HepG2 (cell line): ENCODE results near the gene PISD. TPM values are rescaled to one million over a fixed set of nuclear protein-coding genes. Genes with fewer than 3 reads are reported as not detected.

Source experiments
- AGO1 ChIP-seq: fragments of 200-400 bp; formaldehyde crosslinking; IDR thresholded peaks from 2 replicates; pipeline ENCODE4 v1.6.1; 2017; ENCODE audit warnings: mild to moderate bottlenecking, low read depth, low read length, moderate library complexity; ENCODE audit not compliant: poor library complexity, severe bottlenecking
- CBFB ChIP-seq: sonication (generic); formaldehyde crosslinking; IDR thresholded peaks from 2 replicates; pipeline ENCODE4 v1.4.0; 2020; ENCODE audit warnings: missing genetic modification reagents
- CBX5 ChIP-seq: sonication (generic); formaldehyde crosslinking; IDR thresholded peaks from 2 replicates; pipeline ENCODE4 v1.4.0; 2020; ENCODE audit warnings: missing genetic modification reagents, borderline replicate concordance
- CCDC6 ChIP-seq: sonication (generic); formaldehyde crosslinking; IDR thresholded peaks from 2 replicates; pipeline ENCODE4 v1.8.1; 2022; ENCODE audit warnings: mild to moderate bottlenecking, missing genetic modification reagents, moderate library complexity
- ETV5 ChIP-seq: IDR thresholded peaks from 2 replicates; pipeline ENCODE4 v1.6.1; 2018; ENCODE audit warnings: missing biosample characterization, missing genetic modification reagents, inconsistent platforms, borderline replicate concordance
- FOXA1 ChIP-seq, 2 experiments: fragments of 450-650 bp in 1 of 2; sonication (generic) in 1 of 2; formaldehyde crosslinking in 1 of 2; IDR thresholded peaks; 2 replicates each; pipeline versions ENCODE4 v1.4.0 to v1.6.1; 2016 to 2020; ENCODE audit warnings: missing genetic modification reagents in 1 of 2
- HNRNPH1 ChIP-seq: fragments of 200-400 bp; formaldehyde crosslinking; optimal IDR thresholded peaks from 2 replicates; pipeline ENCODE3; 2017; ENCODE audit warnings: mild to moderate bottlenecking, low read depth, low read length
- JDP2 ChIP-seq: sonication (generic); formaldehyde crosslinking; IDR thresholded peaks from 2 replicates; pipeline ENCODE4 v1.8.1; 2022; ENCODE audit warnings: missing genetic modification reagents, borderline replicate concordance
- NFYC ChIP-seq: IDR thresholded peaks from 2 replicates; pipeline ENCODE4 v1.6.1; 2016; ENCODE audit warnings: missing genetic modification reagents, missing compliant biosample characterization
- SMYD3 ChIP-seq: sonication (generic); formaldehyde crosslinking; IDR thresholded peaks from 2 replicates; pipeline ENCODE4 v1.8.1; 2023; ENCODE audit warnings: mild to moderate bottlenecking, missing genetic modification reagents
- SRY ChIP-seq: sonication (generic); formaldehyde crosslinking; IDR thresholded peaks from 2 replicates; pipeline ENCODE4 v1.8.0; 2022; ENCODE audit warnings: mild to moderate bottlenecking, missing genetic modification reagents
- TBL1XR1 ChIP-seq: fragments of 150-350 bp; IDR thresholded peaks from 2 replicates; pipeline ENCODE4 v1.6.1; 2014; ENCODE audit warnings: borderline replicate concordance, low read length; ENCODE audit not compliant: partially characterized antibody
- THYN1 ChIP-seq: sonication (generic); formaldehyde crosslinking; IDR thresholded peaks from 2 replicates; pipeline ENCODE4 v1.8.1; 2023; ENCODE audit warnings: low read depth, mild to moderate bottlenecking, moderate library complexity, missing genetic modification reagents, borderline replicate concordance
- ZNF275 ChIP-seq: sonication (generic); formaldehyde crosslinking; IDR thresholded peaks from 2 replicates; pipeline ENCODE4 v1.8.0; 2022; ENCODE audit warnings: missing genetic modification reagents, mild to moderate bottlenecking, inconsistent platforms, borderline replicate concordance
- ZNF446 ChIP-seq: sonication (generic); formaldehyde crosslinking; IDR thresholded peaks from 2 replicates; pipeline ENCODE4 v1.5.0; 2020; ENCODE audit warnings: mild to moderate bottlenecking, missing genetic modification reagents
- ZNF619 ChIP-seq: sonication (generic); formaldehyde crosslinking; IDR thresholded peaks from 2 replicates; pipeline ENCODE4 v1.4.0; 2020; ENCODE audit warnings: mild to moderate bottlenecking, missing genetic modification reagents
- ZNF644 ChIP-seq: IDR thresholded peaks from 2 replicates; pipeline ENCODE4 v1.6.1; 2016; ENCODE audit warnings: low read depth
- ZNF720 ChIP-seq: sonication (generic); formaldehyde crosslinking; IDR thresholded peaks from 2 replicates; pipeline ENCODE4 v1.4.0; 2020; ENCODE audit warnings: missing genetic modification reagents
- ZNF772 ChIP-seq: sonication (generic); formaldehyde crosslinking; IDR thresholded peaks from 2 replicates; pipeline ENCODE4 v1.5.0; 2020; ENCODE audit warnings: mild to moderate bottlenecking, missing genetic modification reagents
- ZNF883 ChIP-seq: sonication (generic); formaldehyde crosslinking; IDR thresholded peaks from 2 replicates; pipeline ENCODE4 v1.5.1; 2020; ENCODE audit warnings: mild to moderate bottlenecking, missing genetic modification reagents; ENCODE audit errors: not compliant biosample characterization
- ZNF891 ChIP-seq: sonication (generic); formaldehyde crosslinking; IDR thresholded peaks from 2 replicates; pipeline ENCODE4 v1.5.0; 2020; ENCODE audit warnings: mild to moderate bottlenecking, missing genetic modification reagents
- polyA plus RNA-seq, 8 experiments: library from polyadenylated mRNA; depleted of rRNA in 3 of 8; stranded (reverse) in 7 of 8; unstranded in 1 of 8; fragments of >200 nt; fragmentation: Illumina TruSeq in 4 of 8; extraction: Trizol in 4 of 8; gene quantifications; 2 replicates each; pipeline versions ENCODE4 v1.2.1 to v1.2.3, GENCODE V29; 2011 to 2016; ENCODE audit warnings: low read depth in 4 of 8, missing spikeins in 1 of 8, mixed read lengths in 1 of 8; ENCODE audit not compliant: insufficient read depth in 1 of 8
- total RNA-seq, 5 experiments: library from RNA; depleted of rRNA; stranded (reverse); fragments of >200 nt; fragmentation: Illumina TruSeq; extraction: Trizol; gene quantifications; 2 replicates each; pipeline ENCODE4 v1.2.3, GENCODE V29; 2016; ENCODE audit warnings: low read depth in 1 of 5
- TF ChIP-seq, protein P1 (sequence below), 2 experiments: IDR thresholded peaks; 2 replicates each; pipeline ENCODE4 v1.6.1; 2011 to 2012; ENCODE audit warnings: low read length in 2 of 2, borderline replicate concordance in 1 of 2, low read depth in 1 of 2, mild to moderate bottlenecking in 1 of 2, moderate library complexity in 1 of 2
- TF ChIP-seq, protein P2 (sequence below): IDR thresholded peaks from 2 replicates; pipeline ENCODE4 v1.6.1; 2016; ENCODE audit warnings: low read depth
- TF ChIP-seq, protein P3 (sequence below): sonication (generic); formaldehyde crosslinking; conservative IDR thresholded peaks from 2 replicates; pipeline ENCODE4 v1.4.0; 2020; ENCODE audit warnings: missing genetic modification reagents

Gene PISD
- total and polyA plus RNA-seq, 2 of the 13 experiments (the other 11 are each of a cell fraction or from before 2014, with no cell fraction given) = 30.1 to 47.7 TPM

DNA sequence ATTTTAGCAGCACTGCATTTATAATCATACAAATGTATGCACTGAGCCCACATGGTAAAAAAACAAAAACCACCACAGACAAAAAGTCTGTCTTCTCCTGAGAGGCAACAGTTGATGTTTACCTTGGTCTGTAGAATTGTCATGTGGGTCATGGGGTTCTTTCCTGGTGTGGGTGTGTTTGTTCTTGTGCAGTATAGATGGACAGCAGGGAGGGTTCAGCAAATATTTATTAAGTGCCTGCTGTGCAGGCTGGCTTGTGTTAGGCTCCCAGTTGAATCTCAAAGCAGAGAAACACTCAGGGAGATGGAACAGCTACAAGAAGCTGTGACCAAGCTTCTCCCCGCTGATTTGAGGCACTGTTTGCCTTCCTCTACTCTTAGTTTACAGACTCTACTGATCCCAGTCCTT is 82.2 kb downstream of the PISD start (continued):
- TF ChIP-seq SMYD3 (CRISPR knock-in tag) (no peak; the same call in 1 of the 2 replicates), ZNF619 (CRISPR knock-in tag) (no peak), THYN1 (CRISPR knock-in tag) (no peak), FOXA1 (IDR thresholded peaks at IDR 0.05) (peak; percentile 79), FOXA1 (CRISPR knock-in tag; IDR thresholded peaks at IDR 0.05) (peak; percentile 95), ZNF446 (CRISPR knock-in tag) (no peak), ETV5 (peak; percentile 75; the same call in 1 of the 2 replicates), ZNF883 (CRISPR knock-in tag) (no peak), ZNF275 (no peak), AGO1 (no peak), ZNF644 (CRISPR knock-in tag) (no peak), ZNF772 (CRISPR knock-in tag) (peak; percentile 88; the same call in 1 of the 2 replicates), JDP2 (CRISPR knock-in tag) (no peak), ZNF720 (CRISPR knock-in tag) (no peak), HNRNPH1 (no peak), TBL1XR1 (peak; percentile 39), NFYC (CRISPR knock-in tag) (no peak), CBFB (CRISPR knock-in tag) (no peak), CBX5 (CRISPR knock-in tag) (peak; percentile 45; the same call in 1 of the 2 replicates), SRY (CRISPR knock-in tag) (no peak), ZNF891 (CRISPR knock-in tag) (no peak), CCDC6 (CRISPR knock-in tag) (no peak)
- TF ChIP-seq, protein P1, sequence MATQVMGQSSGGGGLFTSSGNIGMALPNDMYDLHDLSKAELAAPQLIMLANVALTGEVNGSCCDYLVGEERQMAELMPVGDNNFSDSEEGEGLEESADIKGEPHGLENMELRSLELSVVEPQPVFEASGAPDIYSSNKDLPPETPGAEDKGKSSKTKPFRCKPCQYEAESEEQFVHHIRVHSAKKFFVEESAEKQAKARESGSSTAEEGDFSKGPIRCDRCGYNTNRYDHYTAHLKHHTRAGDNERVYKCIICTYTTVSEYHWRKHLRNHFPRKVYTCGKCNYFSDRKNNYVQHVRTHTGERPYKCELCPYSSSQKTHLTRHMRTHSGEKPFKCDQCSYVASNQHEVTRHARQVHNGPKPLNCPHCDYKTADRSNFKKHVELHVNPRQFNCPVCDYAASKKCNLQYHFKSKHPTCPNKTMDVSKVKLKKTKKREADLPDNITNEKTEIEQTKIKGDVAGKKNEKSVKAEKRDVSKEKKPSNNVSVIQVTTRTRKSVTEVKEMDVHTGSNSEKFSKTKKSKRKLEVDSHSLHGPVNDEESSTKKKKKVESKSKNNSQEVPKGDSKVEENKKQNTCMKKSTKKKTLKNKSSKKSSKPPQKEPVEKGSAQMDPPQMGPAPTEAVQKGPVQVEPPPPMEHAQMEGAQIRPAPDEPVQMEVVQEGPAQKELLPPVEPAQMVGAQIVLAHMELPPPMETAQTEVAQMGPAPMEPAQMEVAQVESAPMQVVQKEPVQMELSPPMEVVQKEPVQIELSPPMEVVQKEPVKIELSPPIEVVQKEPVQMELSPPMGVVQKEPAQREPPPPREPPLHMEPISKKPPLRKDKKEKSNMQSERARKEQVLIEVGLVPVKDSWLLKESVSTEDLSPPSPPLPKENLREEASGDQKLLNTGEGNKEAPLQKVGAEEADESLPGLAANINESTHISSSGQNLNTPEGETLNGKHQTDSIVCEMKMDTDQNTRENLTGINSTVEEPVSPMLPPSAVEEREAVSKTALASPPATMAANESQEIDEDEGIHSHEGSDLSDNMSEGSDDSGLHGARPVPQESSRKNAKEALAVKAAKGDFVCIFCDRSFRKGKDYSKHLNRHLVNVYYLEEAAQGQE (IDR thresholded peaks at IDR 0.05; ENCODE audit: borderline replicate concordance in 1 of 2, low read depth in 1 of 2, low read length in 2 of 2) = no peak
- TF ChIP-seq, protein P2, sequence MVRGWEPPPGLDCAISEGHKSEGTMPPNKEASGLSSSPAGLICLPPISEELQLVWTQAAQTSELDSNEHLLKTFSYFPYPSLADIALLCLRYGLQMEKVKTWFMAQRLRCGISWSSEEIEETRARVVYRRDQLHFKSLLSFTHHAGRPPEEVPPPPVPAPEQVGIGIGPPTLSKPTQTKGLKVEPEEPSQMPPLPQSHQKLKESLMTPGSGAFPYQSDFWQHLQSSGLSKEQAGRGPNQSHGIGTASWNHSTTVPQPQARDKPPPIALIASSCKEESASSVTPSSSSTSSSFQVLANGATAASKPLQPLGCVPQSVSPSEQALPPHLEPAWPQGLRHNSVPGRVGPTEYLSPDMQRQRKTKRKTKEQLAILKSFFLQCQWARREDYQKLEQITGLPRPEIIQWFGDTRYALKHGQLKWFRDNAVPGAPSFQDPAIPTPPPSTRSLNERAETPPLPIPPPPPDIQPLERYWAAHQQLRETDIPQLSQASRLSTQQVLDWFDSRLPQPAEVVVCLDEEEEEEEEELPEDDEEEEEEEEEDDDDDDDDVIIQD = no peak; the same call in 1 of the 2 replicates
- TF ChIP-seq, protein P3, sequence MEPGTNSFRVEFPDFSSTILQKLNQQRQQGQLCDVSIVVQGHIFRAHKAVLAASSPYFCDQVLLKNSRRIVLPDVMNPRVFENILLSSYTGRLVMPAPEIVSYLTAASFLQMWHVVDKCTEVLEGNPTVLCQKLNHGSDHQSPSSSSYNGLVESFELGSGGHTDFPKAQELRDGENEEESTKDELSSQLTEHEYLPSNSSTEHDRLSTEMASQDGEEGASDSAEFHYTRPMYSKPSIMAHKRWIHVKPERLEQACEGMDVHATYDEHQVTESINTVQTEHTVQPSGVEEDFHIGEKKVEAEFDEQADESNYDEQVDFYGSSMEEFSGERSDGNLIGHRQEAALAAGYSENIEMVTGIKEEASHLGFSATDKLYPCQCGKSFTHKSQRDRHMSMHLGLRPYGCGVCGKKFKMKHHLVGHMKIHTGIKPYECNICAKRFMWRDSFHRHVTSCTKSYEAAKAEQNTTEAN (CRISPR knock-in tag) = peak; percentile 62; the same call in 1 of the 2 replicates
